Measurements from ENCODE around the gene HRAS. TPM values are rescaled to one million over a fixed set of nuclear protein-coding genes. Genes with fewer than 3 reads are reported as not detected.

The HRAS gene
- total and polyA plus RNA-seq, 2 of the 13 experiments (the other 11 are each of a cell fraction or from before 2014, with no cell fraction given), result 32.9 to 50.0 TPM

- ChIA-PET CTCF (ENCODE audit: low intra/inter-chr PET ratio, low total read pairs) (no interaction called here), POLR2A (interaction anchor here (0.6 to 1.4 kb wide), 4 partner anchors 9 to 34 kb away, joined by 3 to 5 read pairs (median 4); partner anchors contain the start of gene HRAS)
- Histone ChIP-seq H2AFZ (ENCODE audit: low read length) (no peak overlapping the region), H3K27me3 (ENCODE audit: control insufficient read depth in 1 of 2, insufficient read depth in 2 of 2, low read length in 2 of 2) (peaks cover 11 to 27% of the 10 kb centered on the region in 2 experiments), H3K4me3 (replicated peaks in 1 of 3; ENCODE audit: insufficient read depth in 1 of 3, low read depth in 2 of 3, low read length in 3 of 3) (peak overlapping the region in 1 of 3 experiments; percentile 71; a peak in 1 of 6 replicates), H3K4me1 (ENCODE audit: insufficient read depth, low read length) (peaks cover 70% of the 10 kb centered on the region), H3K27ac (ENCODE audit: extremely low read length, insufficient read depth, low read length) (no peak overlapping the region), H3K36me3 (replicated peaks in 1 of 2; ENCODE audit: control insufficient read depth in 1 of 2, insufficient read depth in 2 of 2, low read length in 2 of 2) (no peaks in the 10 kb centered on the region), H3K9ac (ENCODE audit: insufficient read depth, low read depth, low read length) (no peak overlapping the region), H3K9me3 (ENCODE audit: low read length) (no peaks in the 10 kb centered on the region), H4K20me1 (ENCODE audit: insufficient read depth, low read length) (no peaks in the 10 kb centered on the region), H3K4me2 (ENCODE audit: low read depth, low read length) (peak overlapping the region; percentile 86), H3K79me2 (ENCODE audit: insufficient read depth, low read length) (no peaks in the 10 kb centered on the region)
- intact Hi-C loops (cut with micrococcal nuclease; ENCODE audit: unreplicated experiment), result loop anchor here (10.0 kb wide), 1 partner anchor 61 kb away; the partner anchor contains the start of gene IRF7
- 33% methylated on average over 17 of the region's 27 CpGs for WGBS (ENCODE audit: low lambda C conversion rate)
- ATAC-seq, result peak; percentile 3
- FAIRE-seq, result no peak
- DNase-seq (ENCODE audit: low spot score), result no peak
- in situ Hi-C loops (cut with HindIII; ENCODE audit: extremely low pct_ligation_motif_present, low pct_unique_long_range_greater_than_20kb), result loop anchor here (10.0 kb wide), 1 partner anchor 71 kb away; the partner anchor contains the start of genes CDHR5 and SCT
- no TSS peak for BruUV-seq (replicated peaks)
- no peak for TF ChIP-seq HNF1A (IDR thresholded peaks at IDR 0.05; ENCODE audit: low read depth)
- no peak for TF ChIP-seq HNF1A (CRISPR knock-in tag; IDR thresholded peaks at IDR 0.05; ENCODE audit: borderline replicate concordance)
- TF ChIP-seq RXRB (CRISPR knock-in tag; IDR thresholded peaks at IDR 0.05; ENCODE audit: borderline replicate concordance), result peak; percentile 27; the same call in 1 of the 2 replicates
- TF ChIP-seq CBFB (CRISPR knock-in tag; IDR thresholded peaks at IDR 0.05), result 0 out of 2 replicates have a peak, but pooled peaks have one; percentile 29
- TF ChIP-seq FLYWCH1 (CRISPR knock-in tag; IDR thresholded peaks at IDR 0.05), result no peak
- TF ChIP-seq PITX1 (CRISPR knock-in tag; IDR thresholded peaks at IDR 0.05), result no peak
- TF ChIP-seq SP2 (CRISPR knock-in tag; IDR thresholded peaks at IDR 0.05), result no peak
- TF ChIP-seq HDAC1 (CRISPR knock-in tag; IDR thresholded peaks at IDR 0.05), result no peak
- TF ChIP-seq ZNF382 (CRISPR knock-in tag; IDR thresholded peaks at IDR 0.05; ENCODE audit: borderline replicate concordance), result no peak
- TF ChIP-seq ZNF660 (CRISPR knock-in tag; IDR thresholded peaks at IDR 0.05; ENCODE audit: borderline replicate concordance, low read depth), result no peak
- TF ChIP-seq, protein P1, sequence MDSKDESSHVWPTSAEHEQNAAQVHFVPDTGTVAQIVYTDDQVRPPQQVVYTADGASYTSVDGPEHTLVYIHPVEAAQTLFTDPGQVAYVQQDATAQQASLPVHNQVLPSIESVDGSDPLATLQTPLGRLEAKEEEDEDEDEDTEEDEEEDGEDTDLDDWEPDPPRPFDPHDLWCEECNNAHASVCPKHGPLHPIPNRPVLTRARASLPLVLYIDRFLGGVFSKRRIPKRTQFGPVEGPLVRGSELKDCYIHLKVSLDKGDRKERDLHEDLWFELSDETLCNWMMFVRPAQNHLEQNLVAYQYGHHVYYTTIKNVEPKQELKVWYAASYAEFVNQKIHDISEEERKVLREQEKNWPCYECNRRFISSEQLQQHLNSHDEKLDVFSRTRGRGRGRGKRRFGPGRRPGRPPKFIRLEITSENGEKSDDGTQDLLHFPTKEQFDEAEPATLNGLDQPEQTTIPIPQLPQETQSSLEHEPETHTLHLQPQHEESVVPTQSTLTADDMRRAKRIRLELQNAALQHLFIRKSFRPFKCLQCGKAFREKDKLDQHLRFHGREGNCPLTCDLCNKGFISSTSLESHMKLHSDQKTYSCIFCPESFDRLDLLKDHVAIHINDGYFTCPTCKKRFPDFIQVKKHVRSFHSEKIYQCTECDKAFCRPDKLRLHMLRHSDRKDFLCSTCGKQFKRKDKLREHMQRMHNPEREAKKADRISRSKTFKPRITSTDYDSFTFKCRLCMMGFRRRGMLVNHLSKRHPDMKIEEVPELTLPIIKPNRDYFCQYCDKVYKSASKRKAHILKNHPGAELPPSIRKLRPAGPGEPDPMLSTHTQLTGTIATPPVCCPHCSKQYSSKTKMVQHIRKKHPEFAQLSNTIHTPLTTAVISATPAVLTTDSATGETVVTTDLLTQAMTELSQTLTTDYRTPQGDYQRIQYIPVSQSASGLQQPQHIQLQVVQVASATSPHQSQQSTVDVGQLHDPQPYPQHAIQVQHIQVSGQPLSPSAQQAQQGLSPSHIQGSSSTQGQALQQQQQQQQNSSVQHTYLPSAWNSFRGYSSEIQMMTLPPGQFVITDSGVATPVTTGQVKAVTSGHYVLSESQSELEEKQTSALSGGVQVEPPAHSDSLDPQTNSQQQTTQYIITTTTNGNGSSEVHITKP (CRISPR knock-in tag; IDR thresholded peaks at IDR 0.05; ENCODE audit: low read depth), result no peak
- no peak for TF ChIP-seq ZNF512 (CRISPR knock-in tag; IDR thresholded peaks at IDR 0.05)
Measured at GRCh38 chr11:553083-553987, 18.0 kb upstream of the HRAS start.
